ENCODE data around the gene MSGN1.

The MSGN1 gene

DNA sequence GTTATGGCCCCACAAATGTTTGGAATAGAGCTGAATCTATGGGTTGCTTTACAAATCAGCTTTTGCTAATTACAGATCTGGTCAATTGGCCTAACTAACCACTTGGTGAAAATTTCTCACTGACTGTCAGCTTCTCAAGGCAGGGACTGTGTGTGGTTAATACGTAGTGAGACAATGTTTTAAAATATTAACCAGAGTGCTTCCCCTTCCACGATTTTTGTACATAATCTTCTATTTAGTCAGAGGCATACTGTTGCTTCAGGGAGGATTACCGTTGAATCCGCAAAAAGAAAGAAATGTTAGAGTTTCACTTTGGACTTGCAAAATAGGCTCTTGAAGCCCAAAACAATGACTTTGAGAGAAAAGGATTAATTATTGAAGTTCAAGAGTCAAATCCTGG is 47.3 kb downstream of the MSGN1 start:
- no peak overlapping the region for H3K4me3 ChIP-seq (ENCODE audit: low read length)
- DNase-seq (ENCODE audit: low read depth), result no peak
- TF ChIP-seq, protein P1, sequence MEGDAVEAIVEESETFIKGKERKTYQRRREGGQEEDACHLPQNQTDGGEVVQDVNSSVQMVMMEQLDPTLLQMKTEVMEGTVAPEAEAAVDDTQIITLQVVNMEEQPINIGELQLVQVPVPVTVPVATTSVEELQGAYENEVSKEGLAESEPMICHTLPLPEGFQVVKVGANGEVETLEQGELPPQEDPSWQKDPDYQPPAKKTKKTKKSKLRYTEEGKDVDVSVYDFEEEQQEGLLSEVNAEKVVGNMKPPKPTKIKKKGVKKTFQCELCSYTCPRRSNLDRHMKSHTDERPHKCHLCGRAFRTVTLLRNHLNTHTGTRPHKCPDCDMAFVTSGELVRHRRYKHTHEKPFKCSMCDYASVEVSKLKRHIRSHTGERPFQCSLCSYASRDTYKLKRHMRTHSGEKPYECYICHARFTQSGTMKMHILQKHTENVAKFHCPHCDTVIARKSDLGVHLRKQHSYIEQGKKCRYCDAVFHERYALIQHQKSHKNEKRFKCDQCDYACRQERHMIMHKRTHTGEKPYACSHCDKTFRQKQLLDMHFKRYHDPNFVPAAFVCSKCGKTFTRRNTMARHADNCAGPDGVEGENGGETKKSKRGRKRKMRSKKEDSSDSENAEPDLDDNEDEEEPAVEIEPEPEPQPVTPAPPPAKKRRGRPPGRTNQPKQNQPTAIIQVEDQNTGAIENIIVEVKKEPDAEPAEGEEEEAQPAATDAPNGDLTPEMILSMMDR (conservative IDR thresholded peaks at IDR 0.05; ENCODE audit: low read depth, low read length), result no peak

DNA sequence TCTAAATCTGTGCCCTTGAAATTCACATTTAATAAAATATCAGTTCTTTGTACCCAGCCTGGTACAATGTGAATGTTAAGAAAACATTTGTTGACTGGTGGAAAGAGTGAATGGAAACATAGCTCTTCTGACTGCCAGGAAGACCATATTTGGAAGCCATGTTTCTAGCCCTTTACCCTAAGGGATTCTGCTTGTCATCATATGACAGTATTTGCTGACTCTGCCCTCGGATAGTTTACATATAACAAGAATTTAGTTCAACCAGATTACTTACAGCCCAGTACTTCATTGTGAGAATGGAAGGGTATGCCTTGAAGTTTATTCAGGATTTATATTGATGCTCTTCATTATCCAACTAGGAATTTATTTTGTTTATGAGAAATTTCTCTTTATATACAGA is 48.4 kb downstream of the MSGN1 start:
- TF ChIP-seq, protein P1 (conservative IDR thresholded peaks at IDR 0.05; ENCODE audit: low read depth, low read length), result no peak
- no peak for DNase-seq (ENCODE audit: low read depth)
- H3K4me3 ChIP-seq (ENCODE audit: low read length), result no peak overlapping the region

DNA sequence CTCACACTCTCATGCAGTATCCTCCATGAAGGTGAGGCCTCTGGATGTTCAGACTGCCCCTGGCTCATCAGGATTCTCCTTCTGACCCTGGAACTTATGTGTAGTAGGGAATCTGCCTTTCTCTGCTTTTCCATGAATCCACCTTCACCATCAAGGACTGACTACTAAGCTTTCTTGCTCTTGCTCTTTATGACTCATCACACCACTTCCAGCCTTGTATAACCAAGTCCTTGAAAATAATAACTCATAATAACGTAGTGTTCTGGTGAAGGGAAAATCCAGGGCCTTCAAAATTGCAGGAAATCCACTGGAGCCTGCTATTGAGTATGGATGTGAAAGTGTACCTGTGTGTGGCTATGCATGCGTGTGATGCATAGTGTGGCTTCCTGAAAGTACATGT is 50.9 kb downstream of the MSGN1 start:
- no peak overlapping the region for H3K4me3 ChIP-seq (ENCODE audit: low read length)
- DNase-seq (ENCODE audit: low read depth), result no peak
- TF ChIP-seq, protein P1 (conservative IDR thresholded peaks at IDR 0.05; ENCODE audit: low read depth, low read length), result no peak

Measured in retinal pigment epithelial cell (primary cell).